C4-2B (cell line): Measurements from ENCODE around the gene EEF2K.

Source experiments
- H3K27ac ChIP-seq: fragments of 450-650 bp; 2 replicates; pipeline ENCODE4 v1.5.1; 2017
- CTCF ChIP-seq: fragments of 450-650 bp; conservative IDR thresholded peaks from 2 replicates; pipeline ENCODE4 v1.5.1; 2017; ENCODE audit warnings: mild to moderate bottlenecking
- ZFX ChIP-seq: fragments of 450-650 bp; IDR thresholded peaks from 2 replicates; pipeline ENCODE4 v1.6.1; 2017

The EEF2K gene

DNA sequence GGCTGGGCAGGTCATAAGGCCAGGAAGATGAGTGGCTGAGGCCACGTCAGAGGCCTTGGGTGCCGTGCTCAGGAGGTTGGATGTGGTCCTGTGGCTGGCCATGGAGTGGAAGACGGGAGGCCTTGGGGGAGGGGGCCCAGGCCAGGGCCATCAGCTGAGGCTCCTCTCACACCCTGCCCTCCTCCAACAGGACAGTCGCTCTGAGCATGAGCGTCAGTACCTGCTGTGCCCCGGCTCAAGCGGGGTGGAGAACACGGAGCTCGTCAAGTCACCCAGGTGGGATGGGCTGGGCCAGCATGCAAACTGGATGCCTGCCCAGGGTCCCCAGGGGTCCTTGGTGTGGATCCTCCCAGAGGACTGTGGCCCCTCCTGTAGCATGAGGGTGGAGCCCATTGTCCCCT is 110.3 kb downstream of the EEF2K start:
- no peak for TF ChIP-seq CTCF
- no peak for TF ChIP-seq ZFX
- H3K27ac ChIP-seq, result no peak overlapping the region

DNA sequence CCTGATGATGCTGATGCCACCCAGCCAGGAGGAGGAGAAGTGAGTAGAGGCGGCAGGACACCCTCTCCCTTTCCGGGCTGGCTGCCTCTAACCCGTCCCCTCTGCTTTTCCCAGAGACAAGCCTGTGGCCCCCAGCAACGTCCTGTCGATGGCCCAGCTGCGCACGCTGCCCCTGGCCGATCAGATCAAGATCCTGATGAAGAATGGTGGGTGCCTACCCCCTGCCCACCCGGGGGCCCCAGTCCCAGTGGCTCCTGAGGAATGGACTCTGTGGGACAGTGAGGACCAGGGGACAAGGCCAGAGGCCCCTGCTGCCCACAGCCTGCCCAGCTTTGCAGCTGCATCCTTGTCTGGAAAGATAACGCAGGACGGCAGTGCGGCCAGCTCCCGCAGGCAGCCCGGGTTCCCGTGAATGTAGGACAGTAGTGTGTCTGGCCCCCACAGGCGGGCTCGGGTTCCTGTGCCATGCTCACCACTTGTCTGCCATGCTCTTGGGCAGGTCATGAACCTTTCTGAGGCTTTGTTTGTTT is 111.0 kb downstream of the EEF2K start:
- no peak overlapping the region for H3K27ac ChIP-seq
- no peak for TF ChIP-seq CTCF
- no peak for TF ChIP-seq ZFX

- TF ChIP-seq ZFX (no peak), CTCF (no peak)
- no peak overlapping the region for H3K27ac ChIP-seq
Observed at GRCh38 chr16:22317625-22318024, 111.5 kb downstream of the EEF2K start.

DNA sequence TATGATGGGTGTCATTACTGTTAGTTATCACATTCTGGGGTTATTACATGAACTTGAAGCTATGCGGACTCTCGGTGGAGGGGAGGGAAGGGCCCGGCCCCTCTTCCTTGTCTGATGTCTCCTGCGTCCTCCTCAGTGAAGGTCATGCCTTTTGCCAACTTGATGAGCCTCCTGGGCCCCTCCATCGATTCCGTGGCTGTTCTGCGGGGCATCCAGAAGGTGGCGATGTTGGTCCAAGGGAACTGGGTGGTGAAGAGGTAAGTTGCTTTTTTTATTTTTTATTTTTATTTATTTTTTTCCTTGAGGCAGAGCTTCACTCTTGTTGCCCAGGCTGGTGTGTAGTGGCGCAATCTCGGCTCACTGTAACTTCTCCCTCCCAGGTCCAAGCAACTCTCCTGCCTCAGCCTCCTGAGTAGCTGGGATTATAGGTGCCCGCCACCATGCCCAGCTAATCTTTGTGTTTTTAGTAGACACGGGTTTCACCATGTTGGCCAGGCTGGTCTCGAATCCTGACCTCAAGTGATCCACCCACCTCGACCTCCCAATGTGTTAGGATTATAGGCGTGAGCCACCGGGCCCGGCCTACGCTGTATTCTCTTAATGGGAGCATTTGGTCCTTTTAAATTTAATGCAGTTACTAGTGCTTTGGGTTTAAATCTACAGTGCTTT is 112.7 kb downstream of the EEF2K start:
- no peak overlapping the region for H3K27ac ChIP-seq
- TF ChIP-seq CTCF (peak; percentile 81), ZFX (no peak)

DNA sequence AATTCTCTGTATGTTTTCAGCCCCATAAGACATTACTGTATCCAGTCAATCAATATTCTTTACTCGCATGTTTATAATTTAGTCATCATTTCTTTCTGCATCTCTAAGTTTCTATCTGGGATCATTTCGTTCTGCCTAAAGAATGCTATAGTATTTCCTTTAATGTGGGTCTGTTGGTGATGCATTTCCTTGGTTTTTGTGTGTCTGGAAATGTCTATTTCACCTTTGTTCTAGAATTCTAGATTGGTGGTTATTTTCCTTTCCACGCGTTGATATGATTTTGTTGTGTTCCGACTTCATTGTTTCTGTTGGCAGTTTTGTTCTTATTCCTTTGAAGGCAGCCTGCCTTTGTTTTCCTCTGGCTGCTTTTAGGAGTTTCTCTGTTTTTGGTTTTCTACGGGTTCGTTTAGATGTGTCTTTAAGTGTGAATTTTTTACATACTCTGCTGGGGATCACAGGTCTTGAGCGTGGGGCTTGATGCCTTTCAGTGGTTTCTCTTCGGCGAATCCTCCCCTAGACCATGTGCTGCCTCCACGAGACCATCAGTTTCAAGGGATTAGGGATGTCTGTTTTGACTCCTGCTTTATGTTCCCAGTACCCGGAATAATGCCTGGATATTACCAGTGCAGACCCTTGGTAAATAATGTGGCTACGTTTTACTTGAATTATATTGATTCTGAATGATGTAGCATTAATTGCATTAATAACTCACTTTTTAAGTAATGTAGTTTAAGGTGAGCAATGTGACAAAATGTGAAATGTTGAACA is 114.7 kb downstream of the EEF2K start:
- TF ChIP-seq CTCF (no peak), ZFX (no peak)
- no peak overlapping the region for H3K27ac ChIP-seq

GRCh38 chr16:22321340-22322001 is 115.4 kb downstream of the EEF2K start:
- TF ChIP-seq CTCF (peak; percentile 96), ZFX (no peak)
- no peak overlapping the region for H3K27ac ChIP-seq

DNA sequence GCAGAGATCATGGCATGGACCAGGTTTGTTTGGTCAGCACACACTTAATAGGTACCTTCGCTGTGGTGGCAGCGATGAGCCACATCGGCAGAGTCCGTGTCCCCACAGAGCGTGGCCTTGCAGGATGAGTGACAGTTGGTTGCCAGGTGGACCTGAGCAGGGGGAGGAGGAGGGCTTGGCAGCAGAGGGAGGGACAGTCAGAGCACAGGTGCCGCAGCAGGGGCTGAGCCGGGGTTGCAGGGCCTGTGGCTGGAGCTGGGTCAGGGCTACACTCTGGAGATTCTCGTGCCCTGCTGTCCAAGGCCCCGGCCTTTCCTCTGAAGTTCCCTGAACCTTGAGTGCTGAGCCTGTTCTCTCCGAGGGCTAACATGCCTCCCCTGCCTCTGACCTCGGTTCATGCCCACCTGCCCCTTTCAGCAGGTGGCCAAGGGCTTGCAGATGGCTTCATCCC is 116.0 kb downstream of the EEF2K start:
- H3K27ac ChIP-seq, result no peak overlapping the region
- no peak for TF ChIP-seq CTCF
- TF ChIP-seq ZFX, result no peak
